ENCODE data around the gene CAMKV. TPM values are rescaled to one million over a fixed set of nuclear protein-coding genes. Genes with fewer than 3 reads are reported as not detected.

Gene CAMKV
- total RNA-seq, 1 experiment from 2014 or later, result 58.2 TPM

GRCh38 chr3:49876567-49876966 is 6.9 kb upstream of the CAMKV start:
- Mint-ChIP-seq H3K9me3 (no peaks in the 10 kb centered on the region), H3K27ac (no peak overlapping the region), H3K4me3 (no peak overlapping the region), H3K27me3 (ENCODE audit: low read depth) (no peaks in the 10 kb centered on the region; the same call in 1 of the 2 replicates), H3K36me3 (no peaks in the 10 kb centered on the region), H3K4me1 (peaks cover 20% of the 10 kb centered on the region)
- ATAC-seq (no peak), DNase-seq (ENCODE audit: low spot score) (no peak)
- CTCF ChIA-PET, result interaction anchor here (1.3 to 2.1 kb wide), 2 partner anchors 32 to 34 kb away, joined by 3 to 10 read pairs; no protein-coding TSS in a partner anchor
- TF ChIP-seq, protein P1, sequence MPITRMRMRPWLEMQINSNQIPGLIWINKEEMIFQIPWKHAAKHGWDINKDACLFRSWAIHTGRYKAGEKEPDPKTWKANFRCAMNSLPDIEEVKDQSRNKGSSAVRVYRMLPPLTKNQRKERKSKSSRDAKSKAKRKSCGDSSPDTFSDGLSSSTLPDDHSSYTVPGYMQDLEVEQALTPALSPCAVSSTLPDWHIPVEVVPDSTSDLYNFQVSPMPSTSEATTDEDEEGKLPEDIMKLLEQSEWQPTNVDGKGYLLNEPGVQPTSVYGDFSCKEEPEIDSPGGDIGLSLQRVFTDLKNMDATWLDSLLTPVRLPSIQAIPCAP (CRISPR knock-in tag; IDR thresholded peaks at IDR 0.05), result no peak
- TF ChIP-seq GRHL2 (CRISPR knock-in tag; IDR thresholded peaks at IDR 0.05; ENCODE audit: insufficient replicate concordance, severe bottlenecking), result no peak
- TF ChIP-seq NFATC4 (CRISPR knock-in tag; IDR thresholded peaks at IDR 0.05), result no peak
- POLR2A ChIA-PET, result no interaction called here

DNA sequence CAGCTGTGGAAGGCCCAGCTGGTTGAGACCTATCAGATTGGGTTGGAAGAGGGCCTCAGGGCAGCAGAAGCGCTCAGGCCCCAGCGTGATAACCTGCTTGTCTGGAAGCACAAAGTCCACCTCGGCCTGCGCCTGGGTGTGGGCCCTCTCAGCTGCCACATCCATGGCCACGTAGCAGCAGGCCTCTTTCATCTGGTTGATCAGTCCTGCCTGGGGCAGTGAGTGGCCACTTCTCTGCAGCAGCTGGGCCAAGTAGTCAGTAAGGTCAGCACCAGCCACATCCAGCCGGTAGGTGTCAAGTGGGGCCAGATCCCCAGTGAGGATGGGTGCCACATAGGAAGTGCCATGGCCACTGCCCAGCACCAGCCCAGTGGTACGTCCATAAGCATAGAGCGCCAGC is 3.9 kb upstream of the CAMKV start:
- peaks cover 4% of the 10 kb centered on the region for H3K4me1 Mint-ChIP-seq
- ChIA-PET CTCF (no interaction called here), POLR2A (interaction anchor here (0.6 to 1.0 kb wide), 2 partner anchors 27 to 34 kb away, joined by 3 read pairs; no protein-coding TSS in a partner anchor)
- peaks cover 4% of the 10 kb centered on the region for H3K27me3 Mint-ChIP-seq (ENCODE audit: low read depth)
- H3K4me3 Mint-ChIP-seq, result no peak overlapping the region
- H3K27ac Mint-ChIP-seq, result no peak overlapping the region
- H3K9me3 Mint-ChIP-seq, result no peaks in the 10 kb centered on the region
- no peak for ATAC-seq
- TF ChIP-seq ZNF281 (CRISPR knock-in tag; IDR thresholded peaks at IDR 0.05), result no peak
- TF ChIP-seq, protein P2, sequence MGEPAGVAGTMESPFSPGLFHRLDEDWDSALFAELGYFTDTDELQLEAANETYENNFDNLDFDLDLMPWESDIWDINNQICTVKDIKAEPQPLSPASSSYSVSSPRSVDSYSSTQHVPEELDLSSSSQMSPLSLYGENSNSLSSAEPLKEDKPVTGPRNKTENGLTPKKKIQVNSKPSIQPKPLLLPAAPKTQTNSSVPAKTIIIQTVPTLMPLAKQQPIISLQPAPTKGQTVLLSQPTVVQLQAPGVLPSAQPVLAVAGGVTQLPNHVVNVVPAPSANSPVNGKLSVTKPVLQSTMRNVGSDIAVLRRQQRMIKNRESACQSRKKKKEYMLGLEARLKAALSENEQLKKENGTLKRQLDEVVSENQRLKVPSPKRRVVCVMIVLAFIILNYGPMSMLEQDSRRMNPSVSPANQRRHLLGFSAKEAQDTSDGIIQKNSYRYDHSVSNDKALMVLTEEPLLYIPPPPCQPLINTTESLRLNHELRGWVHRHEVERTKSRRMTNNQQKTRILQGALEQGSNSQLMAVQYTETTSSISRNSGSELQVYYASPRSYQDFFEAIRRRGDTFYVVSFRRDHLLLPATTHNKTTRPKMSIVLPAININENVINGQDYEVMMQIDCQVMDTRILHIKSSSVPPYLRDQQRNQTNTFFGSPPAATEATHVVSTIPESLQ (CRISPR knock-in tag; IDR thresholded peaks at IDR 0.05), result no peak
- no peak for TF ChIP-seq GABPB1 (CRISPR knock-in tag; IDR thresholded peaks at IDR 0.05)
- no peak for TF ChIP-seq NR3C1 (CRISPR knock-in tag; conservative IDR thresholded peaks at IDR 0.05; ENCODE audit: low read depth)
- TF ChIP-seq ZNF396 (CRISPR knock-in tag; IDR thresholded peaks at IDR 0.05; ENCODE audit: borderline replicate concordance), result no peak
- TF ChIP-seq, protein P3, sequence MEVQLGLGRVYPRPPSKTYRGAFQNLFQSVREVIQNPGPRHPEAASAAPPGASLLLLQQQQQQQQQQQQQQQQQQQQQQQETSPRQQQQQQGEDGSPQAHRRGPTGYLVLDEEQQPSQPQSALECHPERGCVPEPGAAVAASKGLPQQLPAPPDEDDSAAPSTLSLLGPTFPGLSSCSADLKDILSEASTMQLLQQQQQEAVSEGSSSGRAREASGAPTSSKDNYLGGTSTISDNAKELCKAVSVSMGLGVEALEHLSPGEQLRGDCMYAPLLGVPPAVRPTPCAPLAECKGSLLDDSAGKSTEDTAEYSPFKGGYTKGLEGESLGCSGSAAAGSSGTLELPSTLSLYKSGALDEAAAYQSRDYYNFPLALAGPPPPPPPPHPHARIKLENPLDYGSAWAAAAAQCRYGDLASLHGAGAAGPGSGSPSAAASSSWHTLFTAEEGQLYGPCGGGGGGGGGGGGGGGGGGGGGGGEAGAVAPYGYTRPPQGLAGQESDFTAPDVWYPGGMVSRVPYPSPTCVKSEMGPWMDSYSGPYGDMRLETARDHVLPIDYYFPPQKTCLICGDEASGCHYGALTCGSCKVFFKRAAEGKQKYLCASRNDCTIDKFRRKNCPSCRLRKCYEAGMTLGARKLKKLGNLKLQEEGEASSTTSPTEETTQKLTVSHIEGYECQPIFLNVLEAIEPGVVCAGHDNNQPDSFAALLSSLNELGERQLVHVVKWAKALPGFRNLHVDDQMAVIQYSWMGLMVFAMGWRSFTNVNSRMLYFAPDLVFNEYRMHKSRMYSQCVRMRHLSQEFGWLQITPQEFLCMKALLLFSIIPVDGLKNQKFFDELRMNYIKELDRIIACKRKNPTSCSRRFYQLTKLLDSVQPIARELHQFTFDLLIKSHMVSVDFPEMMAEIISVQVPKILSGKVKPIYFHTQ (CRISPR knock-in tag; IDR thresholded peaks at IDR 0.05), result no peak
- no peak for TF ChIP-seq CBFB (CRISPR knock-in tag; IDR thresholded peaks at IDR 0.05; ENCODE audit: low read depth)
- no peak for TF ChIP-seq SOX15 (CRISPR knock-in tag; IDR thresholded peaks at IDR 0.05)
- no peak for TF ChIP-seq MYBL2 (CRISPR knock-in tag; IDR thresholded peaks at IDR 0.05)
- TF ChIP-seq ZBTB21 (CRISPR knock-in tag; IDR thresholded peaks at IDR 0.05; ENCODE audit: borderline replicate concordance), result no peak
- no peak for TF ChIP-seq ZNF219 (CRISPR knock-in tag; IDR thresholded peaks at IDR 0.05; ENCODE audit: borderline replicate concordance)
- TF ChIP-seq AFF4 (CRISPR knock-in tag; IDR thresholded peaks at IDR 0.05; ENCODE audit: borderline replicate concordance), result no peak
- TF ChIP-seq CREB1 (CRISPR knock-in tag; IDR thresholded peaks at IDR 0.05), result no peak
- no peak for TF ChIP-seq NFYB (CRISPR knock-in tag; conservative IDR thresholded peaks at IDR 0.05; ENCODE audit: low read depth)
- DNase-seq (ENCODE audit: low spot score), result no peak
- no peaks in the 10 kb centered on the region for H3K36me3 Mint-ChIP-seq
